Astrocyte of the spinal cord (primary cell): ENCODE measurements around the gene PPDPF.

Source experiments
- DNase-seq: peaks from one replicate; pipeline ENCODE4 v3.0.0; 2011; ENCODE audit warnings: low read depth, low spot score
- H3K4me3 ChIP-seq: 2 replicates; pipeline ENCODE4 v1.5.1; 2011; ENCODE audit warnings: low read depth, mild to moderate bottlenecking, low read length, moderate library complexity
- CTCF ChIP-seq: IDR thresholded peaks from 2 replicates; pipeline ENCODE4 v1.5.1; 2012; ENCODE audit warnings: low read depth, mild to moderate bottlenecking, low read length, inconsistent platforms
- in situ Hi-C: cut with HindIII; loops from 2 replicates; pipeline ENCODE4 v1.10.0; 2017; ENCODE audit warnings: low sequenced_read_pairs

The PPDPF gene

GRCh38 chr20:63496596-63497120 is 23.9 kb upstream of the PPDPF start:
- in situ Hi-C loops: no loop called here
- H3K4me3 ChIP-seq: no peak overlapping the region
- TF ChIP-seq CTCF: no peak
- DNase-seq: no peak

GRCh38 chr20:63497138-63497945 is 23.2 kb upstream of the PPDPF start:
- in situ Hi-C loops: no loop called here
- H3K4me3 ChIP-seq: no peak overlapping the region
- DNase-seq: no peak
- TF ChIP-seq CTCF: no peak

GRCh38 chr20:63497946-63498935 is 22.3 kb upstream of the PPDPF start:
- no peak for DNase-seq
- no peak overlapping the region for H3K4me3 ChIP-seq
- in situ Hi-C loops: no loop called here
- TF ChIP-seq CTCF: no peak

DNA sequence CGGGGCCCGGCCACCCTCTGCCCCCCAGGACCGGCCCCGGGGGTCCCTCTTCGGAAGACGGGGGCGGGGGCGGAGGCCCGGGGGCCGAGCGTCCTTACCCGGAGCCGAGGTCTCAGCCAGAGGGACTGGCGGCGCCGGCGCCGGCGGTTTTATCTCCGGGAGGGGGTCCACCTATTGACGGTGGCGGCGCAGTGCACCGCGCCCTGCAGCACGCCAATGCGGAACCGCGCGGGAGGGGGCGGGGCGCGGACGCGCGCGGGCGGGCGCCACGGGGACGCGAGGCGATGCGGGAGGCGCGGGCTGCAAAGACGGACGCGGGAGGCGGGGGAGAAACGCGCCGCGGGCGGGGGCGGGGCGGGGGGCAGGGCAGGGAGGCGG is 21.6 kb upstream of the PPDPF start, which contains the start of gene EEF1A2:
EEF1A2 (minus strand) TSS at position 124 of the 378 bp plus-strand sequence. CDS start 1,320 bp downstream, outside the sequence.
- TF ChIP-seq CTCF: peak; percentile 6
- no peak for DNase-seq
- H3K4me3 ChIP-seq: no peak within 1 kb of the TSS
- in situ Hi-C loops: no loop called here

DNA sequence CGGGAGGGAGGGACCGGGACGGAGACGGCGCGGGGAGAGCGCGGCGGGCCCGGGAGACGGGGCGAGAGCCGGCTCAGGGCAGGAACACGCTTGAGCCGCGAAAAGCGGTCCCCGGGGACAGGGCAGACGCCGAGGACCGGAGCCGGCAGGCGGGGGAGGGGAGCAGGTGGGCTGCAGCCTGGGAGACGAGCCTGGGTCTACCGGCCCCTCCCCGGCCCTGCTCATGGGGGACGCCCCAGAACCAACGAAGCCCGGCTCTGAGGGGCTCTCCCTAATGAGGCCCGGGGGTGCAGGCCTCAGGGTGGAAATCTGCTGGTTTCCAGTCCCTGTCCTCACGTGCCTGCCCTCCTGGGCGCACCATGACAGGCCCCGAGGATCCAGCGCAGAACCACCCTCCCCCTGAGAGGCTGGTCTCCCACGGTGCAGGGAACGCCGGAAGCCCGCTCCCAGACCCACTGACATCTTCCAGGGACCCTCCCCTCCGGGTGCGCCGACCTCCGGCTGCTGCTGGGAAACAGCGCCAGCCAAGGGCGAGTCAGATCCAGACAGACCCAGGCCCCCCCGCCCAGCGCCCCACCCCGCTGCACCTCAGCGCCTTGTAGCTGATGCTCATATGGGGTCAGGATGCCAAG is 21.1 kb upstream of the PPDPF start:
- H3K4me3 ChIP-seq: no peak overlapping the region
- no peak for TF ChIP-seq CTCF
- no peak for DNase-seq
- in situ Hi-C loops: no loop called here
